Measurements from ENCODE around the gene SLC24A3.

DNA sequence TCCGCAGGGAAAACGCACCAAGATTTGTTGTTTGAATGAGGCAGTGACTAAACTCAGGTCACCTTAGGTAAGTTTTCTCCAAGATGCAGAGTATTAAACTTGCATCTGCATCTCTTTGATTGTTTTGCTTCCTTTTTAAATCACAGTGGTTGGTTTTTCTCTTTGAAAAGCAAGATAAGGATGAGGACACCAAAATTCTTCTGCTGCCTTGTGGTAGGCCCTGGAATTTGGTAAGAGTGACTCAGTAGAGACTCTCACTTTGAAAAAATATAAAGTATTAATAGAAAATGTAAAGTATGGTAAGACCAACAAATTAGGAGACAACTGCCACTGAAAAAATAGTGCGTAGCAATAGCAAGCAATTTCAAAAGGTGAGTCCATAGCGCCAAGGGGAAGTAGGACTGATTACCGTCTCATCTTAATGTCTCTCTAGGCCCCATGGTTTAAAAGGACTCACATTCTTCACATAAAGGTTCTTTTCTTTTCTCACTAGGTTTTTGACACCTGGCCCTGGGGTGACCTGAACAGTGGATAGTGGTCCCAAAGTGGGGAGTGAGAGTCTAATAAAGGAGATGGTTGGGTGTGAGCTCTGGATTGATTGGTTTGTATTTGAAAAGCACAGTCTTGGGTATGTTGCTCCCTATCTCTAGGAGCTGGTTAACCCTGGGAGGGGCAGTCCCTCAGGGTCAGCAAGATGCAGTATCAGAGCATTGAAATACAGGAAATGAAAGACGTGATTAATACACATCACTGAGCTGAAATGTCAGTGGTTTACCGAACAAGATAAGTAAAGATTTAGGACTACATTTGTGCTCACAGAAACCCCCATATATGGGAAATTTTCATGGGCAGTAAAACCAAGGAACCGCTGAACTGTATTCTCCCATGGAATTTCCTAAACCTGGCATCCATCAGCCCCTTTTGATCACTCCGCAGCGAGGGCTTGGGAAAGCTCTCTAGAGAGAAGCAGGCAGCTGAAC, 221.2 kb downstream of the SLC24A3 start:
- no peak for TF ChIP-seq EZH2 (IDR thresholded peaks at IDR 0.05; ENCODE audit: insufficient read depth, poor library complexity, severe bottlenecking)
- no peak for TF ChIP-seq EZH2phosphoT487 (IDR thresholded peaks at IDR 0.05; ENCODE audit: insufficient read depth, low read depth)
